Measurements from ENCODE around the gene WNT7A. TPM values are rescaled to one million over a fixed set of nuclear protein-coding genes. Genes with fewer than 3 reads are reported as not detected.

WNT7A gene
- total RNA-seq, 1 experiment from 2014 or later, result not detected

- no peak overlapping the region for H4K8ac ChIP-seq (replicated peaks; ENCODE audit: insufficient read length, low read depth, low read length)
- no peak overlapping the region for H3K9ac ChIP-seq (ENCODE audit: extremely low read depth, insufficient read length, low read length)
- Mint-ChIP-seq H3K9me3 (no peaks in the 10 kb centered on the region), H3K36me3 (ENCODE audit: insufficient read depth in 1 of 3, low read depth in 3 of 3) (no peaks in the 10 kb centered on the region), H3K27ac (peak overlapping the region in 1 of 3 experiments; percentile 29; a peak in 1 of 7 replicates), H3K27me3 (ENCODE audit: low read depth) (peaks cover 17% of the 10 kb centered on the region), H3K4me3 (no peak overlapping the region), H3K4me1 (peaks cover 6 to 7% of the 10 kb centered on the region in 2 experiments)
- no peaks in the 10 kb centered on the region for H3K79me1 ChIP-seq (ENCODE audit: insufficient read depth, low read depth, low read length, poor library complexity, severe bottlenecking)
- H2BK120ac ChIP-seq (ENCODE audit: low read depth, low read length, poor library complexity, severe bottlenecking), result no peak overlapping the region
- H3K23me2 ChIP-seq (ENCODE audit: insufficient read length, low read depth, low read length, poor library complexity, severe bottlenecking), result no peaks in the 10 kb centered on the region
- DNase-seq, result no peak
- no peak overlapping the region for H3K56ac ChIP-seq (ENCODE audit: insufficient read length, low read depth, low read length)
- H3K9me3 ChIP-seq (ENCODE audit: control insufficient read depth, low read depth, low read length), result no peaks in the 10 kb centered on the region
- no peak overlapping the region for H3K4me2 ChIP-seq (ENCODE audit: insufficient read depth, insufficient read length, low read length)
- H4K5ac ChIP-seq (ENCODE audit: insufficient read length, low read depth, low read length), result no peak overlapping the region
- H3K27me3 ChIP-seq (ENCODE audit: insufficient read depth, low read length), result no peaks in the 10 kb centered on the region
- no peak overlapping the region for H3K14ac ChIP-seq (ENCODE audit: insufficient read depth, low read length)
- no peaks in the 10 kb centered on the region for H3K4me1 ChIP-seq (ENCODE audit: insufficient read depth, low read length)
- H4K20me1 ChIP-seq (ENCODE audit: control insufficient read depth, insufficient read depth, insufficient read length), result no peaks in the 10 kb centered on the region
- H2AFZ ChIP-seq (ENCODE audit: low read length), result no peak overlapping the region
- no peak overlapping the region for H3K23ac ChIP-seq (ENCODE audit: insufficient read length, low read depth, low read length)
- H2BK12ac ChIP-seq (ENCODE audit: insufficient read length, low read depth, low read length), result no peak overlapping the region
- H2BK20ac ChIP-seq (ENCODE audit: low read depth, low read length, poor library complexity, severe bottlenecking), result no peak overlapping the region
- H3K79me2 ChIP-seq (ENCODE audit: insufficient read depth, low read length), result no peaks in the 10 kb centered on the region
- no peak overlapping the region for H4K91ac ChIP-seq (ENCODE audit: insufficient read length, low read depth, low read length)
- no peak overlapping the region for H3T11ph ChIP-seq (ENCODE audit: low read length)
- H2BK5ac ChIP-seq (ENCODE audit: insufficient read length, low read length), result no peak overlapping the region
- no CpG with 5 or more reads among the region's 12 CpGs for WGBS (ENCODE audit: extremely low coverage, insufficient read length, low lambda C conversion rate)
- H3K27ac ChIP-seq (ENCODE audit: insufficient read length, low read depth, low read length), result no peak overlapping the region
- H3K4ac ChIP-seq (ENCODE audit: low read depth, low read length), result no peak overlapping the region
- H3K18ac ChIP-seq (ENCODE audit: insufficient read length, low read depth, low read length), result no peak overlapping the region
- no peak overlapping the region for H2BK15ac ChIP-seq (ENCODE audit: low read depth, low read length)
- H2AK5ac ChIP-seq (ENCODE audit: insufficient read length, low read length), result no peak overlapping the region
- TF ChIP-seq CTCF (conservative IDR thresholded peaks at IDR 0.05), result no peak
Measured at GRCh38 chr3:13836658-13837587, 42.9 kb downstream of the WNT7A start.

All from H9 (cell line).